Esophagus squamous epithelium (tissue), 5 donors: Measurements from ENCODE around the gene SERPINH1. TPM values are rescaled to one million over a fixed set of nuclear protein-coding genes. Genes with fewer than 3 reads are reported as not detected.
A peak's percentile ranks its signal among the peaks of the same experiment; 100 is the strongest.

ENCODE experiments used
- DNase-seq: peaks from one replicate; lab custom pipeline; 2025; lab: John Stamatoyannopoulos, UW
- H3K27ac ChIP-seq, 4 donors: fragments of 200-600 bp; sonication (generic); one replicate each; pipeline ENCODE4 v1.5.1; 2016 to 2019; ENCODE audit warnings: mild to moderate bottlenecking in 1 of 4
- H3K27me3 ChIP-seq, 4 donors: fragments of 200-600 bp; sonication (generic); 1 replicate in 3 of 4; 2 replicates in 1 of 4; pipeline versions ENCODE4 v1.5.1 to v1.6.0; 2017 to 2021; ENCODE audit warnings: antibody characterized with exemption in 1 of 4
- H3K36me3 ChIP-seq, 3 donors: fragments of 200-600 bp; sonication (generic); one replicate each; pipeline ENCODE4 v1.5.1; 2016 to 2019
- H3K4me1 ChIP-seq, 3 donors: fragments of 200-600 bp; sonication (generic); one replicate each; pipeline ENCODE4 v1.5.1; 2017 to 2019
- H3K4me3 ChIP-seq, 4 donors: fragments of 200-600 bp; sonication (generic); 1 replicate in 3 of 4; 2 replicates in 1 of 4; pipeline ENCODE4 v1.5.1; 2016 to 2019; ENCODE audit warnings: mild to moderate bottlenecking in 2 of 4, moderate library complexity in 1 of 4
- H3K9me3 ChIP-seq, 3 donors: fragments of 200-600 bp; sonication (generic); one replicate each; pipeline ENCODE4 v1.5.1; 2016 to 2019
- CTCF ChIP-seq, 6 experiments: fragments of 450-650 bp in 4 of 6; fragments of 200-600 bp in 2 of 6; sonication (generic) in 2 of 6; IDR thresholded peaks; one replicate each; pipeline ENCODE4 v1.5.1; 2016 to 2019; ENCODE audit warnings: antibody characterized with exemption in 6 of 6, mild to moderate bottlenecking in 4 of 6, moderate library complexity in 4 of 6
- POLR2A ChIP-seq, 4 donors: fragments of 450-650 bp; IDR thresholded peaks; one replicate each; pipeline ENCODE4 v1.6.1; 2017; ENCODE audit warnings: antibody characterized with exemption in 4 of 4, mild to moderate bottlenecking in 4 of 4, moderate library complexity in 3 of 4
- WGBS, 2 donors: methylation state at CpG; one replicate each; pipeline ENCODE4 v1.1.5; 2018; 5-methylcytosine and 5-hydroxymethylcytosine counted together
- intact Hi-C: fragments of 100-400 bp; cut with DNase I; formaldehyde crosslinking; loops from one replicate; pipeline ENCODE4 v1.15.0; 2022
- total RNA-seq, 4 donors: library from RNA; depleted of rRNA; stranded (reverse); fragments of >200 nt; gene quantifications; one replicate each; pipeline ENCODE4 v1.1.0, GENCODE V29; 2016
- donor health status: DM: yes; HTN: yes; CAD: no.

SERPINH1 gene
- total RNA-seq, 4 donors from 2014 or later: 41.4 to 70.1 (median 46.5) TPM

DNA sequence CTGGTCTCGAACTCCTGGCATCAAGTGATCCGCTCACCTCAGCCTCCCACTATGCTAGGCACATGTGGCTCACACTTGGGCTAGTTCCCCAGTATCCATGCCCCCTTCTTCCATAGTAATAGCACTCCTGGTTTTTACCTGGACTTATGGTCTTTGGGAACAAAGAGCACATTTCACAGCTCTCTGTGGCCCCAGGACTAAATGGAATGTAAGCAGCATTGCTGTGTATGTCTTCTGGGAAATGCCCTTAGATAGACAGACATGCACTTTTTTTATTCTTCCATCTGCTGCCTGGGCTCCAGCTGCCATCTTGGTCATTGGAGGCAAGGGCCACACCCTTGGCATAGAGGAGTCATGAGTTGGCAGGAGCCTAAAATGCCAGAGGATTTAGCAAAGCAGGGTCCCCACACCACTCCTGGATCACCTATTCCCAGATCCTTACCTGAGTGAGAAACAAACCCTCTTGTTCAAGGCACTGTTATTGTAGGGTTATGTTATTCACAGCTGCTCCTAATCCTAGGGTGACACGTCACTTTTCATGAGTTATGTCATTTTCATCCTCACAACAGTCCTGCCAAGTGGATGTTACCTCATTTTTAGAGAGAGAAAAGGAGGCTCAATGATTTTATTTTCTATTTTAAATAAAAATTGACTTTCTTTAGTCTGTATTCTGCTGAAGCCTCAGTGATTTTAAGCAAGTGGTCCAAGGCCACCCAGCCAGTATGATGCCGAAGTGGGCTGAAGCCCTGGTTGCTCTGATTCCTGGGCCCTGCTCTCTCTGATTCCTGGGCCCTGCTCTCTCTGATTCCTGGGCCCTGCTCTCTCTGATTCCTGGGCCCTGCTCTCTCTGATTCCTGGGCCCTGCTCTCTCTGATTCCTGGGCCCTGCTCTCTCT lies 20.6 kb upstream of the SERPINH1 start:
- no peak overlapping the region for H3K27ac ChIP-seq
- no peaks in the 10 kb centered on the region for H3K9me3 ChIP-seq
- H3K4me3 ChIP-seq: no peak overlapping the region
- no peaks in the 10 kb centered on the region for H3K4me1 ChIP-seq
- intact Hi-C loops: no loop called here
- WGBS, 2 donors: 82% methylated on average over 4 of the region's 4 CpGs
- DNase-seq: no peak
- peaks cover 0 to 7% (median 0%) of the 10 kb centered on the region in 4 donors for H3K27me3 ChIP-seq
- H3K36me3 ChIP-seq: no peaks in the 10 kb centered on the region
- TF ChIP-seq CTCF (IDR thresholded peaks at IDR 0.05) (no peak), POLR2A (IDR thresholded peaks at IDR 0.05) (no peak)

DNA sequence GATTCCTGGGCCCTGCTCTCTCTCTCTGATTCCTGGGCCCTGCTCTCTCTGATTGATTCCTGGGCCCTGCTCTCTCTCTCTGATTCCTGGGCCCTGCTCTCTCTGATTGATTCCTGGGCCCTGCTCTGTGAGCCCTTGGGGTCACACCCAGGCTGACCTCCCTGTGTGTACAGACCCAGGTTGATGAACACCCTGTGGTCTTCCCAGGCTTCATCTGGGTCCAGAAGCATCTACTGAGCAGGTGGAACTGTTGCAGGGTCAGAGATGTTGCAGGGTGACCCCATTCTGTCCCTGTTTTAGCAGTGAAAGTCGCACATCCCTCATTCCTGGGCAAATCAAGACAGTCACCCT lies 20.0 kb upstream of the SERPINH1 start:
- Histone ChIP-seq H3K4me1 (no peaks in the 10 kb centered on the region), H3K9me3 (no peaks in the 10 kb centered on the region), H3K36me3 (no peaks in the 10 kb centered on the region), H3K27ac (no peak overlapping the region), H3K4me3 (no peak overlapping the region), H3K27me3 (peaks cover 0 to 7% (median 0%) of the 10 kb centered on the region in 4 donors)
- intact Hi-C loops: no loop called here
- DNase-seq: no peak
- TF ChIP-seq CTCF (IDR thresholded peaks at IDR 0.05): no peak
- 80% methylated on average over 1 of the region's 1 CpG; no CpG with 5 or more reads in 1 of the 2 donors for WGBS, 2 donors

GRCh38 chr11:75543806-75544205 lies 18.2 kb upstream of the SERPINH1 start:
- no peak for TF ChIP-seq CTCF (IDR thresholded peaks at IDR 0.05)
- no peak for TF ChIP-seq POLR2A (IDR thresholded peaks at IDR 0.05)
- Histone ChIP-seq H3K27ac (no peak overlapping the region), H3K4me3 (no peak overlapping the region), H3K4me1 (peaks cover 0 to 9% (median 0%) of the 10 kb centered on the region in 3 donors), H3K9me3 (no peaks in the 10 kb centered on the region), H3K36me3 (no peaks in the 10 kb centered on the region), H3K27me3 (peaks cover 0 to 7% (median 0%) of the 10 kb centered on the region in 4 donors)
- intact Hi-C loops: no loop called here
- 64 to 80% methylated on average over 6 of the region's 6 CpGs for WGBS, 2 donors
- no peak for DNase-seq

- H3K4me3 ChIP-seq: no peak overlapping the region
- no peak overlapping the region for H3K27ac ChIP-seq
- H3K36me3 ChIP-seq: no peaks in the 10 kb centered on the region
- TF ChIP-seq POLR2A (IDR thresholded peaks at IDR 0.05): no peak
- TF ChIP-seq CTCF (IDR thresholded peaks at IDR 0.05): no peak
- no peaks in the 10 kb centered on the region for H3K9me3 ChIP-seq
- peaks cover 0 to 5% (median 0%) of the 10 kb centered on the region in 4 donors for H3K27me3 ChIP-seq
- peaks cover 0 to 9% (median 0%) of the 10 kb centered on the region in 3 donors for H3K4me1 ChIP-seq
- 76 to 84% methylated on average over 1 of the region's 1 CpG for WGBS, 2 donors
- no peak for DNase-seq
- intact Hi-C loops: no loop called here
Measured at GRCh38 chr11:75547177-75547576, 14.9 kb upstream of the SERPINH1 start.

- Histone ChIP-seq H3K4me1 (peaks cover 0 to 9% (median 0%) of the 10 kb centered on the region in 3 donors), H3K27ac (no peak overlapping the region), H3K4me3 (no peak overlapping the region), H3K9me3 (no peaks in the 10 kb centered on the region), H3K36me3 (no peaks in the 10 kb centered on the region), H3K27me3 (peaks cover 0 to 5% (median 0%) of the 10 kb centered on the region in 4 donors)
- no peak for DNase-seq
- 13 to 28% methylated on average over 5 to 7 of the region's 7 CpGs for WGBS, 2 donors
- intact Hi-C loops: no loop called here
- TF ChIP-seq CTCF (IDR thresholded peaks at IDR 0.05) (peak; percentile 73 to 84 (median 76)), POLR2A (IDR thresholded peaks at IDR 0.05) (no peak)
Measured at GRCh38 chr11:75547617-75548058, 14.4 kb upstream of the SERPINH1 start.
